HCT116 (cell line): ENCODE results near the gene UBE2N. TPM values are rescaled to one million over a fixed set of nuclear protein-coding genes. Genes with fewer than 3 reads are reported as not detected.

ENCODE experiments used
- ATAC-seq: fragments of 200-7000 bp; cut with Tn5 transposase; 2 replicates; pipeline ENCODE4 v1.9.1; 2020; ENCODE audit warnings: mild to moderate bottlenecking, moderate library complexity
- BruUV-seq: library from RNA; stranded (reverse); fragments of 400-500 nt; replicated peaks from 2 replicates; lab custom pipeline; 2021; lab: Mats Ljungman, UMichigan
- CTCF ChIA-PET: fragments of 300-600 bp; sonication (Branson Sonifier 250); formaldehyde crosslinking; loops from one replicate; lab custom pipeline; 2021; ENCODE audit warnings: antibody characterized with exemption; lab: Charles Lee
- POLR2A ChIA-PET: fragments of 300-600, 350-600 bp; sonication (Branson Sonifier 250); formaldehyde crosslinking; loops from one replicate; lab custom pipeline; 2021; ENCODE audit warnings: antibody characterized with exemption; lab: Charles Lee
- RAD21 ChIA-PET, 2 experiments: fragments of 300-600 bp; sonication (Branson Sonifier 250); formaldehyde crosslinking; loops; one replicate each; lab custom pipeline; 2023; ENCODE audit warnings: low total read pairs in 2 of 2; ENCODE audit not compliant: uncharacterized antibody in 2 of 2, unreplicated experiment in 2 of 2, low non-redundant PET in 1 of 2; lab: Charles Lee
- DNase-seq: peaks from one replicate; pipeline ENCODE4 v3.0.0-alpha.2; 2010; ENCODE audit warnings: low read depth, low spot score
- H2AFZ ChIP-seq: fragments of 200-600 bp; shearing (Covaris generic), sonication (generic); 2 replicates; pipeline ENCODE4 v1.6.1; 2017; ENCODE audit warnings: low read depth, mixed run types, mixed read lengths, antibody characterized with exemption, low read length; ENCODE audit not compliant: poor library complexity, severe bottlenecking
- H3K27ac ChIP-seq: 2 replicates; pipeline ENCODE4 v1.5.1; 2012; ENCODE audit warnings: low read depth, low read length
- H3K27me3 ChIP-seq: fragments of 200-600 bp; sonication (generic); 2 replicates; pipeline ENCODE4 v1.6.1; 2016; ENCODE audit warnings: mixed run types, low read length, mixed read lengths; ENCODE audit not compliant: insufficient read depth
- H3K36me3 ChIP-seq, 2 experiments: fragments of 200-500 bp in 1 of 2; fragments of 200-600 bp in 1 of 2; sonication (Bioruptor generic) in 1 of 2; sonication (generic) in 1 of 2; 2 replicates each; pipeline versions ENCODE4 v1.5.1 to v1.6.1; 2014 to 2016; ENCODE audit warnings: low read length in 2 of 2, inconsistent platforms in 1 of 2, mixed read lengths in 1 of 2, mixed run types in 1 of 2; ENCODE audit not compliant: insufficient read depth in 2 of 2, control insufficient read depth in 1 of 2
- H3K4me1 ChIP-seq, 2 experiments: fragments of 200-600 bp in 1 of 2; sonication (generic) in 1 of 2; 2 replicates each; pipeline versions ENCODE4 v1.5.1 to v1.6.1; 2012 to 2017; ENCODE audit warnings: low read length in 2 of 2, inconsistent platforms in 1 of 2, mild to moderate bottlenecking in 1 of 2, mixed read lengths in 1 of 2, mixed run types in 1 of 2, moderate library complexity in 1 of 2; ENCODE audit not compliant: insufficient read depth in 2 of 2, control insufficient read depth in 1 of 2
- H3K4me2 ChIP-seq: fragments of 200-600 bp; sonication (generic); 2 replicates; pipeline ENCODE4 v1.6.1; 2017; ENCODE audit warnings: mixed run types, low read length, mixed read lengths
- H3K4me3 ChIP-seq, 2 experiments: fragments of 200-600 bp in 1 of 2; sonication (generic) in 1 of 2; replicated peaks in 1 of 2; 2 replicates each; pipeline ENCODE4 v1.5.1; 2011 to 2016; ENCODE audit warnings: low read length in 2 of 2, control low read depth in 1 of 2, low read depth in 1 of 2, mild to moderate bottlenecking in 1 of 2, mixed read lengths in 1 of 2, mixed run types in 1 of 2
- H3K79me2 ChIP-seq: fragments of 200-600 bp; sonication (generic); 2 replicates; pipeline ENCODE4 v1.6.1; 2017; ENCODE audit warnings: mild to moderate bottlenecking, mixed run types, low read length, moderate library complexity, mixed read lengths; ENCODE audit not compliant: insufficient read depth
- H3K9ac ChIP-seq: fragments of 200-600 bp; sonication (generic); 2 replicates; pipeline ENCODE4 v1.6.1; 2016; ENCODE audit warnings: low read length, mixed read lengths
- H3K9me2 ChIP-seq: fragments of 200-600 bp; sonication (generic), shearing (Covaris generic); 2 replicates; pipeline ENCODE4 v1.6.1; 2017; ENCODE audit warnings: mixed run types, mild to moderate bottlenecking, moderate library complexity; ENCODE audit not compliant: insufficient read depth
- H3K9me3 ChIP-seq, 2 experiments: fragments of 200-500 bp in 1 of 2; fragments of 200-600 bp in 1 of 2; sonication (Bioruptor generic) in 1 of 2; sonication (generic) in 1 of 2; 2 replicates each; pipeline ENCODE4 v1.6.1; 2014 to 2017; ENCODE audit warnings: low read length in 2 of 2, mixed read lengths in 2 of 2, inconsistent platforms in 1 of 2, low read depth in 1 of 2, mild to moderate bottlenecking in 1 of 2, mixed run types in 1 of 2, moderate library complexity in 1 of 2; ENCODE audit not compliant: control insufficient read depth in 1 of 2, insufficient read depth in 1 of 2
- H4K20me1 ChIP-seq: fragments of 200-600 bp; sonication (generic), shearing (Covaris generic); 2 replicates; pipeline ENCODE4 v1.6.1; 2017; ENCODE audit warnings: mixed run types, mild to moderate bottlenecking, moderate library complexity; ENCODE audit not compliant: insufficient read depth
- CBX3 ChIP-seq: IDR thresholded peaks from 2 replicates; pipeline ENCODE4 v1.6.1; 2012; ENCODE audit warnings: low read depth
- CEBPB ChIP-seq: IDR thresholded peaks from 2 replicates; pipeline ENCODE4 v1.6.1; 2012; ENCODE audit warnings: low read depth
- CTCF ChIP-seq, 3 experiments: fragments of 200-600 bp in 1 of 3; sonication (generic) in 1 of 3; IDR thresholded peaks in 2 of 3; conservative IDR thresholded peaks in 1 of 3; 2 replicates each; pipeline ENCODE4 v1.5.1; 2012 to 2017; ENCODE audit warnings: low read depth in 2 of 3, low read length in 2 of 3, antibody characterized with exemption in 1 of 3, borderline replicate concordance in 1 of 3, control low read depth in 1 of 3, mild to moderate bottlenecking in 1 of 3, mixed read lengths in 1 of 3, mixed run types in 1 of 3, moderate library complexity in 1 of 3; ENCODE audit not compliant: insufficient read depth in 1 of 3
- EGR1 ChIP-seq: IDR thresholded peaks from 2 replicates; pipeline ENCODE4 v1.6.1; 2012; ENCODE audit warnings: low read depth
- ELF1 ChIP-seq: IDR thresholded peaks from 2 replicates; pipeline ENCODE4 v1.6.1; 2012; ENCODE audit warnings: low read depth, borderline replicate concordance
- JUND ChIP-seq: IDR thresholded peaks from 2 replicates; pipeline ENCODE4 v1.6.1; 2012
- POLR2A ChIP-seq: IDR thresholded peaks from 2 replicates; pipeline ENCODE4 v1.7.0; 2011; ENCODE audit warnings: borderline replicate concordance; ENCODE audit not compliant: insufficient read depth, insufficient read length; ENCODE audit errors: extremely low read depth
- RAD21 ChIP-seq: IDR thresholded peaks from 2 replicates; pipeline ENCODE4 v1.6.1; 2012; ENCODE audit warnings: low read depth, mild to moderate bottlenecking
- SRF ChIP-seq: IDR thresholded peaks from 2 replicates; pipeline ENCODE4 v1.6.1; 2012; ENCODE audit warnings: low read depth
- TCF7L2 ChIP-seq: IDR thresholded peaks from 2 replicates; pipeline ENCODE4 v1.7.0; 2011; ENCODE audit warnings: borderline replicate concordance, inconsistent platforms; ENCODE audit not compliant: insufficient read depth, insufficient read length; ENCODE audit errors: extremely low read depth
- ZBTB33 ChIP-seq: IDR thresholded peaks from 2 replicates; pipeline ENCODE4 v1.6.1; 2011; ENCODE audit warnings: mild to moderate bottlenecking, low read length, moderate library complexity; ENCODE audit not compliant: insufficient replicate concordance; ENCODE audit errors: extremely low read depth
- ZFX ChIP-seq: fragments of 450-650 bp; IDR thresholded peaks from 2 replicates; pipeline ENCODE4 v1.6.1; 2017
- ZNF274 ChIP-seq: fragments of 200-500 bp; sonication (Bioruptor generic); IDR thresholded peaks from 2 replicates; pipeline ENCODE4 v1.6.1; 2014; ENCODE audit warnings: mild to moderate bottlenecking, low read depth, low read length, inconsistent platforms
- intact Hi-C: fragments of 100-400 bp; cut with micrococcal nuclease; formaldehyde crosslinking; loops from 2 replicates; pipeline ENCODE4 v1.10.0; 2022
- total RNA-seq: library from RNA; stranded (reverse); gene quantifications from one replicate; pipeline ENCODE4 v1.2.1, GENCODE V29; 2021; ENCODE audit not compliant: unreplicated experiment

The UBE2N gene
- total RNA-seq, 1 experiment from 2014 or later = 140 TPM

GRCh38 chr12:93430280-93430679, 11.5 kb downstream of the UBE2N start:
- intact Hi-C loops = no loop called here
- Histone ChIP-seq H3K27ac (no peak overlapping the region), H3K79me2 (peaks cover 100% of the 10 kb centered on the region), H4K20me1 (peaks cover 37% of the 10 kb centered on the region; the same call in 1 of the 2 replicates), H3K9me2 (no peaks in the 10 kb centered on the region), H3K4me3 (no peak overlapping the region), H3K4me1 (peaks cover under 1 to 2% of the 10 kb centered on the region in 2 experiments; a peak in 3 of 4 replicates), H3K4me2 (no peak overlapping the region), H3K27me3 (no peaks in the 10 kb centered on the region), H3K36me3 (no peaks in the 10 kb centered on the region), H3K9ac (no peak overlapping the region), H2AFZ (no peak overlapping the region), H3K9me3 (no peaks in the 10 kb centered on the region)
- ChIA-PET CTCF (interaction anchor here (1.0 kb wide), 1 partner anchor 10 kb away, joined by 3 read pairs; no protein-coding TSS in a partner anchor), POLR2A (interaction anchor here (1.0 kb wide), 1 partner anchor 12 kb away, joined by 3 read pairs; the partner anchor contains the start of gene UBE2N), RAD21 (no interaction called here)
- BruUV-seq = no TSS peak
- no peak for TF ChIP-seq ELF1
- TF ChIP-seq CBX3 = no peak
- no peak for TF ChIP-seq CTCF (IDR thresholded peaks at IDR 0.05 in 2 of 3, conservative IDR thresholded peaks at IDR 0.05 in 1 of 3; ENCODE audit: borderline replicate concordance in 1 of 3, insufficient read depth in 1 of 3, low read depth in 2 of 3, low read length in 2 of 3)
- no peak for TF ChIP-seq POLR2A
- TF ChIP-seq JUND = no peak
- ATAC-seq (no peak), DNase-seq (no peak)

GRCh38 chr12:93429852-93430251, 11.9 kb downstream of the UBE2N start:
- H4K20me1 ChIP-seq = peaks cover 41% of the 10 kb centered on the region; the same call in 1 of the 2 replicates

More at GRCh38 chr12:93429852-93430251, 11.9 kb downstream of the UBE2N start:
- Histone ChIP-seq H2AFZ (no peak overlapping the region), H3K4me3 (no peak overlapping the region), H3K9me3 (no peaks in the 10 kb centered on the region), H3K36me3 (no peaks in the 10 kb centered on the region), H3K79me2 (peaks cover 100% of the 10 kb centered on the region), H3K27me3 (no peaks in the 10 kb centered on the region), H3K4me1 (peaks cover 0 to 2% of the 10 kb centered on the region in 2 experiments; a peak in 3 of 4 replicates), H3K27ac (no peak overlapping the region), H3K9ac (no peak overlapping the region), H3K4me2 (no peak overlapping the region), H3K9me2 (no peaks in the 10 kb centered on the region)
- ChIA-PET POLR2A (interaction anchor here (1.0 kb wide), 1 partner anchor 12 kb away, joined by 3 read pairs; the partner anchor contains the start of gene UBE2N), RAD21 (interaction anchor here in 1 of 2 experiments (0.7 kb wide), 1 partner anchor 8 kb away, joined by 3 read pairs; no protein-coding TSS in a partner anchor), CTCF (interaction anchor here (0.9 to 1.0 kb wide), 2 partner anchors 10 to 442 kb away, joined by 3 read pairs; no protein-coding TSS in a partner anchor)
- TF ChIP-seq TCF7L2 (no peak), ZBTB33 (no peak), RAD21 (no peak), CEBPB (no peak), ZFX (no peak), CBX3 (no peak), SRF (no peak), CTCF (IDR thresholded peaks at IDR 0.05 in 2 of 3, conservative IDR thresholded peaks at IDR 0.05 in 1 of 3; ENCODE audit: borderline replicate concordance in 1 of 3, insufficient read depth in 1 of 3, low read depth in 2 of 3, low read length in 2 of 3) (no peak), EGR1 (no peak), ZNF274 (no peak)
- no TSS peak for BruUV-seq
- ATAC-seq (no peak), DNase-seq (no peak)
- intact Hi-C loops = no loop called here
